NT2/D1 (cell line): ENCODE data around the gene DEFB124.
"Not testable (repeated sequence)": the region's sequence is repeated elsewhere in the genome, so short reads cannot be mapped to it uniquely, and the experiment has no call there.

Experiments
- DNase-seq: peaks from one replicate; pipeline ENCODE4 v3.0.0-alpha.2; 2011; ENCODE audit warnings: low read depth, low spot score
- H3K27me3 ChIP-seq: 2 replicates; pipeline ENCODE4 v1.6.0; 2011; ENCODE audit warnings: mild to moderate bottlenecking; ENCODE audit not compliant: insufficient read length, insufficient read depth
- H3K36me3 ChIP-seq: 2 replicates; pipeline ENCODE4 v1.6.1; 2011; ENCODE audit warnings: mild to moderate bottlenecking, low read length, mixed read lengths; ENCODE audit not compliant: insufficient read depth, insufficient read length
- H3K4me1 ChIP-seq: 2 replicates; pipeline ENCODE4 v1.5.1; 2011; ENCODE audit not compliant: insufficient read depth, insufficient read length
- H3K4me3 ChIP-seq: 2 replicates; pipeline ENCODE4 v1.5.1; 2011; ENCODE audit warnings: low read depth; ENCODE audit not compliant: insufficient read length
- H3K9ac ChIP-seq: 2 replicates; pipeline ENCODE4 v1.6.0; 2011; ENCODE audit warnings: low read depth; ENCODE audit not compliant: insufficient read length
- H3K9me3 ChIP-seq: 2 replicates; pipeline ENCODE4 v1.5.1; 2011; ENCODE audit warnings: mild to moderate bottlenecking, low read length; ENCODE audit not compliant: insufficient read depth
- SUZ12 ChIP-seq: IDR thresholded peaks from 2 replicates; pipeline ENCODE4 v1.6.1; 2011; ENCODE audit not compliant: insufficient read length, insufficient read depth; ENCODE audit errors: extremely low read depth
- YY1 ChIP-seq: IDR thresholded peaks from 2 replicates; pipeline ENCODE4 v1.6.1; 2011; ENCODE audit not compliant: insufficient read length, insufficient read depth
- ZNF274 ChIP-seq: IDR thresholded peaks from 2 replicates; pipeline ENCODE4 v1.6.1; 2011; ENCODE audit warnings: mild to moderate bottlenecking, low read depth, low read length

The DEFB124 gene

DNA sequence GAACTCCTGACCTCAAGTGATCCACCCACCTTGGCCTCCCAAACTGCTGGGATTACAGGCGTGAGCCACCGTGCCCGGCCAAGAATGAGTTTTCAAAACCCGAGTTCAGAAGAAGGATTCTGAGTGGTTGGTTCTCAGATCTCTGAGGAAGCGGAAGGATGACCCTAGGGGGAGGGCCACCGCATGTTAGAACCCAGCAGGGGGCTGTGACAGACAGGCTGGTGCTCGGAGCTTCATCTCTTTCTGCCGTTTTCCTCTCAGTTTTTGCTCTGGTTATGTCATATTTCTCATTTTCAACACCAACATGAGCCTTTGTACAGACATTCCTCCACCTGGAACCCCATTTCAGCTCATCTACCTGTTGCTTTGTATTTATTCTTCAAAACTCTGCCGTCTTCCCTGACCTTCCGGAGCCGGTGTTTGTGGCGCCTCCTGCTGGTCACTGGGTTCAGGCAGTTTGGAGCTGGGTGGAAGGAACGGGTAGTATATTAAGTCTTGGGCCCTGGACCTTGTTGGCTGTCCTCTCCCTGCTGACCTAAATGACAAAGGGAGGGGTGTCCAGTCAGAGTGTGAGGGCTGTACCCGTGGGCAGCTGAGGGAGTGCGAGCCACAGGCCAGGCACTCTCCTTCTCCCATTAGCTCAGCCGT, 34.8 kb downstream of the DEFB124 start, which contains the start of gene DEFB123:
Gene DEFB123 (plus strand): TSS at position 621 of the 648 bp plus-strand sequence. CDS start 67 bp downstream, outside the sequence.
- no peak within 1 kb of the TSS for H3K9ac ChIP-seq
- TF ChIP-seq ZNF274, result no peak
- TF ChIP-seq SUZ12, result no peak
- no peak for TF ChIP-seq YY1

DNA sequence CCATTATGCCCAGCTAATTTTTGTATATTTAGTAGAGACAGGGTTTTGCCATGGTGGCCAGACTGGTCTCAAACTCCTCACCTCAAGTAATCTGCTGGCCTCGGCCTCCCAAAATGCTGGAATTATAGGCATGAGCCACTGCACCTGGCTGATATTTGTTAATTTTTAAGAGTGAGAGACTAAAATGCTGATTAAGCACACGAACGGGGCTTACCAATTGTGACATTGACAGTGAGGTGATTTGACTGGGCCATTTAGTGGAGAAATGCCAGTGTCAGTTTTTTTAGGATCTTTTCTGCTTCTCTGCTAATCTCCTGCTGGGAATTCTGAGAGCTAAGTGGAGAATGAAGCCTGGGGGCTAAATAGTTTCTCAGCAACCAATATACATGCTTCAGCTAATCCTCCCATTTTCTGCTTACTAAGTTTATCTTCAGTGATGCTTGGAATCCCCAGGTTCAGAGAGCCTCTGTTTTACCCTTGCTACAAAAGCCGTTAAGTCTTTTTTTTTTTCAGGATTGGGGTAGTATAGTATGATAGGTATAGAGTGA, 44.3 kb downstream of the DEFB124 start:
- peak; percentile 74 for DNase-seq
- no peaks in the 10 kb centered on the region for H3K27me3 ChIP-seq

More for the DNA sequence above, 34.8 kb downstream of the DEFB124 start, which contains the start of gene DEFB123:
- H3K36me3 ChIP-seq, result no peaks in the 10 kb centered on the region
- no peaks in the 10 kb centered on the region for H3K9me3 ChIP-seq
- no peak within 1 kb of the TSS for H3K4me3 ChIP-seq
- no peak for DNase-seq
- peaks cover 7% of the 10 kb centered on the region for H3K4me1 ChIP-seq
- no peaks in the 10 kb centered on the region for H3K27me3 ChIP-seq

DNA sequence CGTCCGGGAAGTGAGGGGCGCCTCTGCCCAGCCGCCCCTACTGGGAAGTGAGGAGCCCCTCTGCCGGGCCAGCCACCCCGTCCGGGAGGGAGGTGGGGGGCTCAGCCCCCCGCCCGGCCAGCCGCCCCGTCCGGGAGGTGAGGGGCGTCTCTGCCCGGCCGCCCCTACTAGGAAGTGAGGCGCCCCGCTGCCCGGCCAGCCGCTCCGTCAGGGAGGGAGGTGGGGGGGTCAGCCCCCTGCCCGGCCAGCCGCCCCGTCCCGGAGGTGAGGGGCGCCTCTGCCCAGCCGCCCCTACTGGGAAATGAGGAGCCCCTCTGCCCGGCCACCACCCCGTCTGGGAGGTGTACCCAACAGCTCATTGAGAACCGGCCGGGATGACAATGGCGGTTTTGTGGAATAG, 47.4 kb downstream of the DEFB124 start:
- H3K4me1 ChIP-seq, H3K36me3 ChIP-seq, H3K27me3 ChIP-seq, DNase-seq, H3K9ac ChIP-seq, H3K9me3 ChIP-seq, H3K4me3 ChIP-seq: not testable (repeated sequence)

More for the DNA sequence above, 44.3 kb downstream of the DEFB124 start:
- no peak overlapping the region for H3K9ac ChIP-seq
- TF ChIP-seq ZNF274 (no peak), YY1 (no peak), SUZ12 (no peak)
- H3K4me3 ChIP-seq, result no peak overlapping the region
- H3K36me3 ChIP-seq, result no peaks in the 10 kb centered on the region
- H3K4me1 ChIP-seq, result no peaks in the 10 kb centered on the region
- no peaks in the 10 kb centered on the region for H3K9me3 ChIP-seq

DNA sequence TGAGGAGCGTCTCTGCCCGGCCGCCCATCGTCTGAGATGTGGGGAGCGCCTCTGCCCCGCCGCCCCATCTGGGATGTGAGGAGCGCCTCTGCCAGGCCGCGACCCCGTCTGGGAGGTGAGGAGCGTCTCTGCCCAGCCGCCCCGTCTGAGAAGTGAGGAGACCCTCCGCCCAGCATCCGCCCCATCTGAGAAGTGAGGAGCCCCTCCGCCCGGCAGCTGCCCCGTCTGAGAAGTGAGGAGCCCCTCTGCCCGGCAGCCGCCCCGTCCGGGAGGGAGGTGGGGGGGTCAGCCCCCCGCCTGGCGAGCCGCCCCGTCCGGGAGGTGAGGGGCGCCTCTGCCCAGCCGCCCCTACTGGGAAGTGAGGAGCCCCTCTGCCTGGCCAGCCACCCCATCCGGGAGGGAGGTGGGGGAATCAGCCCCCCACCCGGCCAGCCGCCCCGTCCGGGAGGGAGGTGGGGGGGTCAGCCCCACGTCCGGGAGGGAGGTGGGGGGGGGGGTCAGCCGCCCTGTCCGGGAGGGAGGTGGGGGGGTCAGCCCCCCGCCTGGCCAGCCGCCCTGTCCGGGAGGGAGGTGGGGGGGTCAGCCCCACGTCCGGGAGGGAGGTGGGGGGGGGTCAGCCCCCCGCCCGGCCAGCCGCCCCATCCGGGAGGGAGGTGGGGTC, 47.9 kb downstream of the DEFB124 start:
- not testable (repeated sequence) for H3K4me1 ChIP-seq, H3K36me3 ChIP-seq, H3K9me3 ChIP-seq, H3K4me3 ChIP-seq, H3K27me3 ChIP-seq, DNase-seq, H3K9ac ChIP-seq

DNA sequence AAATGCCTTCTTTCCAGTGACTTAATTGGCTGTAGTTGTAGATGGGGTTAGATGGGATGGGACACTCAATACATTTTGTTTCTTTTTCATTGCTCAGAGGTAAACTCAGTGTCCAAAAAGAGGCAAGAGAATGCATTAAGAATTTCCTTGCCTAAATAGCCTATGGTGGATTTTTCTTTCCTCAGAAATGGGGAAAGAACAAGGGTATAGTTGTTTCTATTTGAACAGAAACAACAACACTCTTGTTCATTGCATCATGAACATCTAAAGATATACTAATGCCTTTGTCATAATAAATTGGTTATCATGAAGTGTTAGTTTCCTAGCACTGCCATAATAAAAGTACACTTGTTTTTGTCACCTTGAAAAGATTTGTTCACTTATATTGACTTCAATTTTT, 49.1 kb downstream of the DEFB124 start:
- DNase-seq, result no peak
- no peak for TF ChIP-seq ZNF274
- TF ChIP-seq SUZ12, result no peak
- no peak for TF ChIP-seq YY1

DNA sequence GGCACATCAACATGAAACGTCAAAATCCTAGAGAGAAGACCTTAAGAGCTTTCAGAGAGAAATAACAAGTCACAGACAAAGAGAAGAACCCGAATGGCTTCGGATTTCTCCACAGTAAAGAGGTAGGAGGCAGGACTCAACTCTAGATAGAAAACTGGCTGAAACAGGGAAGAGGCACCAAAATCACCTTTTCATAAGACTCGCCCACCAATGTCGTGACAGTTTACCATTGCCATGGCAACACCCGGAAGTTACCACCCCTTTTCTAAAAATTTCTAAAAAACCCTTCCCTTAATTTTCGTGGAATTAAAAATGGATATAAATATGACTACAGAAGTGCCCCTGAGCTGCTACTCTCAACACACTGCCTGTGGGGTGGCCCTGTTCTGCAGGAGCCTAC, 56.6 kb downstream of the DEFB124 start:
- H3K9me3 ChIP-seq, result no peaks in the 10 kb centered on the region

More for the DNA sequence above, 49.1 kb downstream of the DEFB124 start:
- Histone ChIP-seq H3K27me3 (no peaks in the 10 kb centered on the region), H3K9ac (no peak overlapping the region), H3K9me3 (0 out of 2 replicates have a peak, but pooled peaks cover 4% of the 10 kb centered on the region), H3K36me3 (no peaks in the 10 kb centered on the region), H3K4me1 (no peaks in the 10 kb centered on the region), H3K4me3 (no peak overlapping the region)

DNA sequence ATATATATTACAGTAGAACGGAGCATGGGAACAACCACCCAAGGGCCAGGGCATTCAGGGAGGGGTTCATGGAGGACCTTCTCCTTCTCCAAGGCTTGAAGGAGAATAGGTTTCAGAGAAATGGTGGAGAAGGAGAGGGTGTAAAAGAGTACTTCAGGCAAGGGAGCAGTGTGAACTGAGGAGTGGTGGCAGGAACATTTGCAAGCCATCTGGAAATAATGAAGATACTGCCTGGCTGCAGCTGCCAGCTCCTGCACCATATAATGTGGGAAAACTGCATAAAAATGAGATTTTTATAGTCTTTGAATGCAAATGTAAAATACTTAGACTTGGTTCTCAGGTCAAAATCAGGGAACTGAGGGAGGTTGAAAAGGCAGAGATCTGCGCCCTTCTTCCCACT, 59.3 kb downstream of the DEFB124 start:
- no peak overlapping the region for H3K4me3 ChIP-seq
- no peaks in the 10 kb centered on the region for H3K4me1 ChIP-seq
- H3K9me3 ChIP-seq, result no peaks in the 10 kb centered on the region
- no peak for DNase-seq
- H3K9ac ChIP-seq, result no peak overlapping the region
- no peaks in the 10 kb centered on the region for H3K27me3 ChIP-seq
- H3K36me3 ChIP-seq, result no peaks in the 10 kb centered on the region
- TF ChIP-seq SUZ12 (no peak), YY1 (no peak), ZNF274 (no peak)

More for the DNA sequence above, 56.6 kb downstream of the DEFB124 start:
- Histone ChIP-seq H3K4me3 (no peak overlapping the region), H3K9ac (no peak overlapping the region), H3K4me1 (no peaks in the 10 kb centered on the region), H3K27me3 (no peaks in the 10 kb centered on the region), H3K36me3 (no peaks in the 10 kb centered on the region)
- TF ChIP-seq ZNF274 (no peak), YY1 (no peak)
- no peak for DNase-seq
